ENCODE data around the gene STX2. TPM values are rescaled to one million over a fixed set of nuclear protein-coding genes. Genes with fewer than 3 reads are reported as not detected.
"Not testable (repeated sequence)": the region's sequence is repeated elsewhere in the genome, so short reads cannot be mapped to it uniquely, and the experiment has no call there.

STX2 gene
- total RNA-seq (2014; rRNA removed; shearing (Covaris generic)): 13.7 and 19.7 TPM in 2 replicates
- 19.5 and 22.9 TPM in 2 replicates for polyA plus RNA-seq (2015; cell fraction: cytosol; rRNA removed)
- 47.0 and 49.3 TPM in 2 replicates for polyA plus RNA-seq (2015; cell fraction: nucleus; rRNA removed)

- peak; percentile 49 for DNase-seq (ENCODE audit: low read depth)
These were observed at the start of gene STX2 for GRCh38 chr12:130838951-130839769. Gene STX2, minus strand, starts transcription at chr12:130839250. Its CDS starts 151 bp downstream, at chr12:130839099.

DNA sequence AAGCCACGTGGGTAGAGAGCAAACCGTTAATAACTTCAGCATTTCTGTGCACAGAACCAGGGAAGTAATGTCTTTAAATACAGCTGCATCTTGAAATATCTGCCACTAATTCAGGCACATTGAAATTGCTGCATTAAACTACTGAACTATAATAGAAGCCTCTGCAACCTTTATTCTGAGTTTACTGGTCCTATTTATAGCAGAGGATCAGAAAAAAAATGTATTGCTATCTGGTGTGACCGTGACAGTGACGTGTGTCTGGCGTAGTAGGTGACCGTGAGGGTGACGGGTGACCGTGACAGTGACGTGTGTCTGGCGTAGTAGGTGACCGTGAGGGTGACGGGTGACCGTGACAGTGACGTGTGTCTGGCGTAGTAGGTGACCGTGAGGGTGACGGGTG lies 48.1 kb upstream of the STX2 start:
- not testable (repeated sequence) for DNase-seq (ENCODE audit: low read depth)

- no peak for DNase-seq (ENCODE audit: low read depth)
These were observed 42.5 kb upstream of the STX2 start for GRCh38 chr12:130881548-130881947.

DNA sequence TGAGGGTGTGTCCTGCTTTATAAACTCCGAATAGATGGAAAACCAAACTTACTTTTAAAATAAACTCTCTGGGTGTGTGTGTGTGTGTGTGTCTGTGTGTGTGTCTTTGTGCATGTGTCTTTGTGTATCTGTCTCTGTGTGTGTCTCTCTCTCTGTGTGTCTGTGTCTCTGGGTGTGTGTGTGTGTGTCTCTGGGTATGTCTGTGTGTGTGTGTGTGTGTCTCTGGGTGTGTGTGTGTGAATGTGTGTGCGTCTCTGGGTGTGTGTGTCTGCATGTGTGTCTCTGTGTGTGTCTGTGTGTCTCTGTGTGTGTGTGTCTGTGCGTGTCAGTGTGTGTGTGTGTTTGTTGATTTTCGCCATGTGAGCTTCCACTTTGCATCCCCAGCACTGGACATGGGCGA lies 42.0 kb upstream of the STX2 start:
- DNase-seq (ENCODE audit: low read depth): no peak

GRCh38 chr12:130880411-130880885 lies 41.4 kb upstream of the STX2 start:
- no peak for DNase-seq (ENCODE audit: low read depth)

GRCh38 chr12:130879781-130880389 lies 40.8 kb upstream of the STX2 start:
- DNase-seq (ENCODE audit: low read depth): no peak

DNA sequence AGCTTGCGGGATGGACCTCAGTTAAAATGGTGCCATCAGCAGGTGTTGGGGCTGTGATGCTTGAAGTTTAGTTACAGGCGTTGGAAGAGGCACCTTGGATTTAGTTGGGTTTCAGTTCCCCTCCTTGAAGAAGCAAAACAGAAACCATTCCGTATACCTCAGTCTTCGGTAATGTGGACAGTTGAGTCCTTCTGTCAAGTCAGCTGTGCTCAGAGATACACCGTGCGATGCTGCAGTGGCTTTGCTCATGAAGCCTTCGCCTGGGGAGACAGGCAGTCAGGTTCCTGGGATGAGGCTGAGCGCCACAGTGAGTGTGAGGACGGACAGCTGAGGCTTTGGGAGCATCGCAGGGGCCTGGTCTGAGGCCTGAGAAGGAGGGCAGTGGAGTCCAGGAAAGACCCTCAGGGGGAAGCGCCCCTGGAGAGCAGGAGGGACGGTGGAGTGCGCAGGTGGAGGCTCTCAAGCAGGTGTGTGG lies 40.2 kb upstream of the STX2 start:
- DNase-seq (ENCODE audit: low read depth): no peak

- DNase-seq (ENCODE audit: low read depth): no peak
These were observed 39.4 kb upstream of the STX2 start for GRCh38 chr12:130878193-130879185.

GRCh38 chr12:130877333-130877732 lies 38.3 kb upstream of the STX2 start:
- no peak for DNase-seq (ENCODE audit: low read depth)

DNA sequence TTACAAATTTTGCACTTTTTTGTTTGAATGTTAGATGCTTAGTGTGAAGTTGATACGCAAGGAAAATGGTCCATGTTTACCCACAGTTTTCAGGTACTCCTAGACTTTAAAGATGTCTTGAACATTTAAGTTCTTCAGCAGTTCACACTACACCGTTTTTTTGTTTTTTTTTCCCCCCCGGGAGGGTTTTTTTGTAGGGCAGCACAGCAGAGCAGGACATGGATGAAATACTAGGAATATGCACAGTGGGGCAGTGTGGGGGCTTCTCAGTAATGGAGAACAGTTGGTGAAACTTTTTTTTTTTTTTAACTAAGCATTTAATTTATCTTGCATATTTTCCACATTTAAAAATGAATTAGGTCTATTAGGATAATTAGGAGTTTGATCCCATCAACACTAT lies 37.7 kb upstream of the STX2 start:
- DNase-seq (ENCODE audit: low read depth): no peak

GRCh38 chr12:130876297-130876696 lies 37.2 kb upstream of the STX2 start:
- no peak for DNase-seq (ENCODE audit: low read depth)

DNA sequence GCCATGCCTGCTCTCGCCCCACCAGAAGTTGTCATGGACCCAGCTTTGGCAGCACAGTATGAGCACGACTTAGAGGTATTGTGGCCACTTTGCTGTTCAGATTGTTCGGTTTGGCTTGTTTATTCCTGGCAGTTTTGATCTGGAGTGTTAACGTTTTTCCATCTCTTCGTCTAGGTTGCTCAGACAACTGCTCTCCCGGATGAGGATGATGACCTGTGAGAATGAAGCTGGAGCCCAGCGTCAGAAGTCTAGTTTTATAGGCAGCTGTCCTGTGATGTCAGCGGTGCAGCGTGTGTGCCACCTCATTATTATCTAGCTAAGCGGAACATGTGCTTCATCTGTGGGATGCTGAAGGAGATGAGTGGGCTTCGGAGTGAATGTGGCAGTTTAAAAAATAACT lies 36.7 kb upstream of the STX2 start:
- not testable (repeated sequence) for DNase-seq (ENCODE audit: low read depth)

GRCh38 chr12:130875193-130875592 lies 36.1 kb upstream of the STX2 start:
- no peak for DNase-seq (ENCODE audit: low read depth)

GRCh38 chr12:130874696-130875095 lies 35.6 kb upstream of the STX2 start:
- no peak for DNase-seq (ENCODE audit: low read depth)

GRCh38 chr12:130873825-130874224 lies 34.8 kb upstream of the STX2 start:
- DNase-seq (ENCODE audit: low read depth): no peak

DNA sequence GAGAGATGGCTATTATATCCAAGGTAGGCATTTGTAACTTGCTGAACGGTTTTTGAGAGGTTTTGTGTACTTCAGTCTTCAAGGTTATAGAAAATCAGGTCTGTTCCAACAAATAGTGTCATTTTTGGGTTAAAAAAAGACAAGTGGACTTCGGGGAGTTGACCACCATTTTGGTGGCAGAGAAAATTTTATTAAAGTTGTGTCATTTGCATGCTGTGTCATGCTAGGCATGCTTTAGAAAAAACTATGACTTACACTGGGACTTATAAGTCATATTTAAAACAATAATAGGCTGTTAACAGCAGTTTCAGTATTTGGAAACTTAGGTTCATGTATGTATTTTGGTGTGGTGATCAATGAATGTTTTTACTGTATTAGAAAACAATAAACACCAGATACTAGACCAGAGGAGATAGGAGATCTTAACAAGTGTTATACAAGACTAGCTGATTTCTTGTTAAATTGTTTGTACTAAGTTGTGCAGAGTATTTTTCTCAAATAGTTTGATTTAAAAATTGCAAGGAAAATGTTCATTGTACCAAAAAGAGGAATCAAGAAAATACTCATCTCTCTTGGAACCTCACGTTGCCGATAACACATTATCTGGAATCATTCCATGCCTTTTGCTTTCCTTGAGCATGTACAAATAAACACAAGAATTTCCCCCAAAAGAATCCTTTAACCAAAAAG lies 34.2 kb upstream of the STX2 start:
- DNase-seq (ENCODE audit: low read depth): no peak

GRCh38 chr12:130872179-130873096 lies 33.4 kb upstream of the STX2 start:
- DNase-seq (ENCODE audit: low read depth): no peak

GRCh38 chr12:130871286-130872178 lies 32.5 kb upstream of the STX2 start, which contains the start of gene RAN:
Gene RAN, plus strand, starts transcription at chr12:130872066. Its CDS starts 528 bp downstream, at chr12:130872594.
- peak; percentile 79 for DNase-seq (ENCODE audit: low read depth)
